HT-29 (cell line): ENCODE results near the gene DLX4. TPM values are rescaled to one million over a fixed set of nuclear protein-coding genes. Genes with fewer than 3 reads are reported as not detected.

Experiments
- DNase-seq: peaks from one replicate; pipeline ENCODE4 v3.0.0-alpha.2; 2015; ENCODE audit warnings: low spot score
- small RNA-seq: library from RNA; depleted of rRNA; stranded (forward); fragments of <200 nt; gene quantifications from one replicate; pipeline ENCODE3, GENCODE V24; 2014
- total RNA-seq: library from RNA; depleted of rRNA; stranded (reverse); fragments of >200 nt; shearing (Covaris generic); gene quantifications from 2 replicates; pipeline ENCODE4 v1.2.3, GENCODE V29; 2014; rRNA removed

Gene DLX4
- total RNA-seq, 1 experiment from 2014 or later: 0.51 TPM

- no peak for DNase-seq
Observed at GRCh38 chr17:50003911-50004310, 34.9 kb downstream of the DLX4 start.

DNA sequence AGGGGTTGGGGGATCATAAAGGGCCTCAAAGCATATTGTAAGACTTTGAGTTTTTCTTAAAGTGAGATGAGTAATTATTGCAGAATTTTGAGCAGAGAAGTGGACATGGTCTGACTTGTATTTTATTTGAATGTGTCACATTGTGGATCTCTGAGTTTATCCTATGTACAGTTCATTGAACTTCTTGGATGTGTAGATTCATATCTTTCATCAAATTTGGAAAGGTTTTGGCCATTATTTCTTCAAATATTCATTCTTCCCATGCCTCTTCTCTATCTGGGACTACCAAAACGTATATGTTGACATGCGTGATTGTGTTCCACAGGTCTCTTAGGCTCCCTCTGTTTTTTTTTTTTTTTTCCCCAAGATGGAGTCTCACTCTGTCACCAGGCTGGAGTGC, 40.3 kb downstream of the DLX4 start:
- DNase-seq: no peak

- no peak for DNase-seq
Observed at GRCh38 chr17:50013079-50013478, 44.1 kb downstream of the DLX4 start.

- DNase-seq: no peak
Observed at GRCh38 chr17:50014471-50015088, 45.6 kb downstream of the DLX4 start.

DNA sequence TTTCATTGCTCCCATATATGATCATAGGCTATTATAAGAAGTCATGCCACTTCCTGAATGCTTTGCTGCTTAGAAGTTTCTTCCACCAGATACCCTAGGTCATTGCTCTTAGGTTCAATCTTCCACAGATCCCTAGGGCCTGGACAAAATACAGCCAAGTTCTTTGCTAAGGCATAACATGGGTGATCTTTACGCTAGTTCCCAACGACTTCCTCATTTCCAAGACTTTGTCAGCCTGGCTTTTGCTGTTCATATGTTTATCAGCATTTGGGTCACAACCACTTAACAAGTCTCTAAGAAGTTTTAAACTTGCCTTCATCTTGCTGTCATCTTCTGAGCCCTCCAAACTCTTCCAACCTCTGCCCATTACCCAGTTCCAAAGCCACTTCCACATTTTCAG, 46.2 kb downstream of the DLX4 start:
- DNase-seq: no peak

GRCh38 chr17:50018909-50019308, 49.9 kb downstream of the DLX4 start:
- DNase-seq: no peak

GRCh38 chr17:50020841-50021599, 52.0 kb downstream of the DLX4 start:
- no peak for DNase-seq

GRCh38 chr17:50021681-50022370, 52.8 kb downstream of the DLX4 start:
- no peak for DNase-seq

- DNase-seq: no peak
Observed at GRCh38 chr17:50022463-50023130, 53.6 kb downstream of the DLX4 start.

DNA sequence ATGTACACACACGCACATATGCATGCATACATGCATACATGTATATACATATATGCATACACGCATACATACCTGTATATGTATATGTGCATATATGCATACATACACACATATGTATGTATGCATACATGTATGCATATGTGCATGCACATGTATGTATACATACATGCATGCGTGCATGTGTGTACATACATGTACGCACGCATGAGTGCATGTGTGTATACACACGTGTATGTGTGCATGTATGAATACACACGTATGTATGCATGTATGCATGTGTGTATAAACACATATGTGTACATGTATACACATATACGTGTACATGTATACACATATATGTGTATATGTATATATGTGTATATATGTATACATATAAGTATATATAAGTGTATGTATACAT, 54.5 kb downstream of the DLX4 start:
- DNase-seq: no peak

Small RNA genes lying within 50 kb of the gene (small RNA-seq; reads per million reads assigned to genes)
- gene RNU6-1313P: not detected

Other genes with a start within 250 kb of the DLX4 start
- 4.4 and 5.2 TPM in 2 replicates for gene FAM117A, start 205.1 kb upstream of the DLX4 start, total RNA-seq
- gene KAT7, start 180.5 kb upstream of the DLX4 start, total RNA-seq: 23.0 and 25.4 TPM in 2 replicates
- not detected in 2 replicates for gene TAC4, start 121.1 kb upstream of the DLX4 start, total RNA-seq
- gene DLX3, start 26.0 kb downstream of the DLX4 start, total RNA-seq: not detected in 2 replicates
- gene ITGA3, start 86.9 kb downstream of the DLX4 start, total RNA-seq: 218 and 237 TPM in 2 replicates
- gene PDK2, start 126.2 kb downstream of the DLX4 start, total RNA-seq: 31.3 and 31.9 TPM in 2 replicates
- 1.9 and 3.4 TPM in 2 replicates for gene SAMD14, start 161.0 kb downstream of the DLX4 start, total RNA-seq
- 38.7 and 54.6 TPM in 2 replicates for gene PPP1R9B, start 181.5 kb downstream of the DLX4 start, total RNA-seq
- gene SGCA, start 196.8 kb downstream of the DLX4 start, total RNA-seq: not detected in 2 replicates
- 0.38 and 0.83 TPM in 2 replicates for gene COL1A1, start 232.4 kb downstream of the DLX4 start, total RNA-seq